ENCODE measurements around the gene FMN2.

The FMN2 gene

GRCh38 chr1:240126821-240127220 is 35.1 kb downstream of the FMN2 start:
- no peak overlapping the region for H3K9ac ChIP-seq (ENCODE audit: low read length)
- H3K36me3 ChIP-seq (ENCODE audit: control insufficient read depth in 1 of 2, insufficient read depth in 2 of 2, low read length in 2 of 2) = no peaks in the 10 kb centered on the region
- no peak overlapping the region for H3K18ac ChIP-seq (ENCODE audit: low read length)
- H3K79me2 ChIP-seq (ENCODE audit: control insufficient read depth, insufficient read depth, low read length, poor library complexity) = no peaks in the 10 kb centered on the region
- no peak overlapping the region for H4K91ac ChIP-seq (ENCODE audit: low read depth, low read length)
- no peaks in the 10 kb centered on the region for H3K4me1 ChIP-seq (ENCODE audit: control insufficient read depth in 1 of 2, insufficient read depth in 2 of 2, low read length in 2 of 2)
- H3K4me2 ChIP-seq (ENCODE audit: low read length) = no peak overlapping the region
- H2AFZ ChIP-seq (ENCODE audit: insufficient read depth, low read length, poor library complexity) = no peak overlapping the region
- H2AK5ac ChIP-seq (ENCODE audit: low read length) = no peak overlapping the region
- no peak overlapping the region for H3K27ac ChIP-seq (ENCODE audit: low read depth, low read length)
- H3K79me1 ChIP-seq (ENCODE audit: low read length) = no peaks in the 10 kb centered on the region
- H3K14ac ChIP-seq (ENCODE audit: low read length) = no peak overlapping the region
- no peak overlapping the region for H2BK12ac ChIP-seq (ENCODE audit: low read length)
- no peak overlapping the region for H4K8ac ChIP-seq (ENCODE audit: low read depth, low read length)
- H2BK5ac ChIP-seq (ENCODE audit: low read depth, low read length, poor library complexity) = no peak overlapping the region
- no peak overlapping the region for H3K23ac ChIP-seq (ENCODE audit: low read length)
- WGBS (ENCODE audit: extremely low coverage, insufficient coverage, insufficient read length) = no CpG with 5 or more reads among the region's 6 CpGs
- no peaks in the 10 kb centered on the region for H3K27me3 ChIP-seq (ENCODE audit: insufficient read depth, low read length)
- no peak overlapping the region for H4K12ac ChIP-seq (ENCODE audit: low read depth, low read length)
- no peak for DNase-seq
- no peak overlapping the region for H3K4ac ChIP-seq (ENCODE audit: low read depth, low read length)
- no peaks in the 10 kb centered on the region for H3K9me3 ChIP-seq (ENCODE audit: insufficient read depth, low read depth, low read length)
- H3K4me3 ChIP-seq (ENCODE audit: low read depth, low read length) = no peak overlapping the region
- H2BK120ac ChIP-seq (ENCODE audit: insufficient read depth, low read length, poor library complexity) = no peak overlapping the region

- Histone ChIP-seq H2BK120ac (ENCODE audit: insufficient read depth, low read length, poor library complexity) (no peak overlapping the region), H3K18ac (ENCODE audit: low read length) (no peak overlapping the region), H3K36me3 (ENCODE audit: control insufficient read depth in 1 of 2, insufficient read depth in 2 of 2, low read length in 2 of 2) (no peaks in the 10 kb centered on the region), H3K4me1 (ENCODE audit: control insufficient read depth in 1 of 2, insufficient read depth in 2 of 2, low read length in 2 of 2) (no peaks in the 10 kb centered on the region), H3K23ac (ENCODE audit: low read length) (no peak overlapping the region), H3K27me3 (ENCODE audit: insufficient read depth, low read length) (no peaks in the 10 kb centered on the region), H3K27ac (ENCODE audit: low read depth, low read length) (no peak overlapping the region), H2AK5ac (ENCODE audit: low read length) (no peak overlapping the region), H4K91ac (ENCODE audit: low read depth, low read length) (no peak overlapping the region), H3K4me2 (ENCODE audit: low read length) (no peak overlapping the region), H3K9ac (ENCODE audit: low read length) (no peak overlapping the region), H2AFZ (ENCODE audit: insufficient read depth, low read length, poor library complexity) (no peak overlapping the region), H3K79me1 (ENCODE audit: low read length) (no peaks in the 10 kb centered on the region), H3K4me3 (ENCODE audit: low read depth, low read length) (no peak overlapping the region), H2BK12ac (ENCODE audit: low read length) (no peak overlapping the region), H3K79me2 (ENCODE audit: control insufficient read depth, insufficient read depth, low read length, poor library complexity) (no peaks in the 10 kb centered on the region), H3K4ac (ENCODE audit: low read depth, low read length) (no peak overlapping the region), H3K9me3 (ENCODE audit: insufficient read depth, low read depth, low read length) (no peaks in the 10 kb centered on the region), H3K14ac (ENCODE audit: low read length) (no peak overlapping the region), H4K8ac (ENCODE audit: low read depth, low read length) (no peak overlapping the region), H4K12ac (ENCODE audit: low read depth, low read length) (no peak overlapping the region), H2BK5ac (ENCODE audit: low read depth, low read length, poor library complexity) (no peak overlapping the region)
- no peak for DNase-seq
- no CpG with 5 or more reads among the region's 2 CpGs for WGBS (ENCODE audit: extremely low coverage, insufficient coverage, insufficient read length)
Measured at GRCh38 chr1:240128366-240128765, 36.7 kb downstream of the FMN2 start.

- no peak overlapping the region for H3K27ac ChIP-seq (ENCODE audit: low read depth, low read length)
- DNase-seq = no peak
- H4K12ac ChIP-seq (ENCODE audit: low read depth, low read length) = no peak overlapping the region
- no peak overlapping the region for H3K4me2 ChIP-seq (ENCODE audit: low read length)
- H3K18ac ChIP-seq (ENCODE audit: low read length) = no peak overlapping the region
- H3K9ac ChIP-seq (ENCODE audit: low read length) = no peak overlapping the region
- H2AK5ac ChIP-seq (ENCODE audit: low read length) = no peak overlapping the region
- H4K8ac ChIP-seq (ENCODE audit: low read depth, low read length) = no peak overlapping the region
- H3K4me3 ChIP-seq (ENCODE audit: low read depth, low read length) = no peak overlapping the region
- no peaks in the 10 kb centered on the region for H3K9me3 ChIP-seq (ENCODE audit: insufficient read depth, low read depth, low read length)
- H3K4me1 ChIP-seq (ENCODE audit: control insufficient read depth in 1 of 2, insufficient read depth in 2 of 2, low read length in 2 of 2) = no peaks in the 10 kb centered on the region
- no peaks in the 10 kb centered on the region for H3K79me2 ChIP-seq (ENCODE audit: control insufficient read depth, insufficient read depth, low read length, poor library complexity)
- H2BK120ac ChIP-seq (ENCODE audit: insufficient read depth, low read length, poor library complexity) = no peak overlapping the region
- no CpG with 5 or more reads among the region's 1 CpG for WGBS (ENCODE audit: extremely low coverage, insufficient coverage, insufficient read length)
- no peak overlapping the region for H3K14ac ChIP-seq (ENCODE audit: low read length)
- no peak overlapping the region for H2AFZ ChIP-seq (ENCODE audit: insufficient read depth, low read length, poor library complexity)
- H2BK5ac ChIP-seq (ENCODE audit: low read depth, low read length, poor library complexity) = no peak overlapping the region
- no peaks in the 10 kb centered on the region for H3K36me3 ChIP-seq (ENCODE audit: control insufficient read depth in 1 of 2, insufficient read depth in 2 of 2, low read length in 2 of 2)
- no peaks in the 10 kb centered on the region for H3K27me3 ChIP-seq (ENCODE audit: insufficient read depth, low read length)
- H3K23ac ChIP-seq (ENCODE audit: low read length) = no peak overlapping the region
- H4K91ac ChIP-seq (ENCODE audit: low read depth, low read length) = no peak overlapping the region
- no peaks in the 10 kb centered on the region for H3K79me1 ChIP-seq (ENCODE audit: low read length)
- no peak overlapping the region for H2BK12ac ChIP-seq (ENCODE audit: low read length)
- H3K4ac ChIP-seq (ENCODE audit: low read depth, low read length) = no peak overlapping the region
Measured at GRCh38 chr1:240134113-240134512, 42.4 kb downstream of the FMN2 start.

DNA sequence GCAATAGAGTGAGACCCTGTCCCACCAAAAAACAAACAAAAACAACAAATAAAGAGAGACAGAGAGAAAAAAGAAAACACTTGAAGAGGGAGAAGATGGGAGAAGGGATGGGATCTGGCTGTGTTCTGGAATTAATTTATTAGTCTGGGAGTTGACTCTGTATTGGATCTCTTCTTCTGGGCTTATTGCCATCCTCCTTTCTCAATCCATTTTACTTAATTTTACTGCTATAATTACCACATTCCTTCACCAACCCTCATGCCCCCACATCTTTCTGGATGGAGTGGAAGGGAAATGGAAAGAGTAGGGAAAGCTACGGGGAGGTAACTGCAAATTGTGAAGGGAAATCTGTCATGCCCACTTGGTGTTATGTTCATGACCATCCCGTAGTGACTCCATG is 42.9 kb downstream of the FMN2 start:
- WGBS (ENCODE audit: extremely low coverage, insufficient coverage, insufficient read length) = no CpG with 5 or more reads among the region's 2 CpGs
- Histone ChIP-seq H3K18ac (ENCODE audit: low read length) (no peak overlapping the region), H3K27me3 (ENCODE audit: insufficient read depth, low read length) (no peaks in the 10 kb centered on the region), H3K9me3 (ENCODE audit: insufficient read depth, low read depth, low read length) (no peaks in the 10 kb centered on the region), H2BK5ac (ENCODE audit: low read depth, low read length, poor library complexity) (no peak overlapping the region), H3K79me1 (ENCODE audit: low read length) (no peaks in the 10 kb centered on the region), H2BK12ac (ENCODE audit: low read length) (no peak overlapping the region), H2AFZ (ENCODE audit: insufficient read depth, low read length, poor library complexity) (no peak overlapping the region), H4K8ac (ENCODE audit: low read depth, low read length) (no peak overlapping the region), H3K4me2 (ENCODE audit: low read length) (no peak overlapping the region), H3K79me2 (ENCODE audit: control insufficient read depth, insufficient read depth, low read length, poor library complexity) (no peaks in the 10 kb centered on the region), H4K12ac (ENCODE audit: low read depth, low read length) (no peak overlapping the region), H3K4ac (ENCODE audit: low read depth, low read length) (no peak overlapping the region), H3K23ac (ENCODE audit: low read length) (no peak overlapping the region), H3K9ac (ENCODE audit: low read length) (no peak overlapping the region), H2BK120ac (ENCODE audit: insufficient read depth, low read length, poor library complexity) (no peak overlapping the region), H2AK5ac (ENCODE audit: low read length) (no peak overlapping the region), H3K4me3 (ENCODE audit: low read depth, low read length) (no peak overlapping the region), H3K4me1 (ENCODE audit: control insufficient read depth in 1 of 2, insufficient read depth in 2 of 2, low read length in 2 of 2) (no peaks in the 10 kb centered on the region), H3K27ac (ENCODE audit: low read depth, low read length) (no peak overlapping the region), H3K36me3 (ENCODE audit: control insufficient read depth in 1 of 2, insufficient read depth in 2 of 2, low read length in 2 of 2) (no peaks in the 10 kb centered on the region), H3K14ac (ENCODE audit: low read length) (no peak overlapping the region), H4K91ac (ENCODE audit: low read depth, low read length) (no peak overlapping the region)
- no peak for DNase-seq

All from trophoblast cell (in vitro differentiated cells and primary cell).